Spleen (tissue), 13 donors: Measurements from ENCODE around the gene SLIT1. TPM values are rescaled to one million over a fixed set of nuclear protein-coding genes. Genes with fewer than 3 reads are reported as not detected.
A peak's percentile ranks its signal among the peaks of the same experiment; 100 is the strongest.

Experiments used
- DNase-seq: peaks from one replicate; pipeline ENCODE4 v3.0.0-alpha.2; 2020
- H3K27ac ChIP-seq, 8 donors: fragments of 200-600 bp; sonication (generic) in 7 of 8; 1 replicate in 4 of 8; 2 replicates in 4 of 8; pipeline versions ENCODE4 v1.5.0 to v1.8.0; 2016 to 2021; ENCODE audit warnings: inconsistent platforms in 4 of 8, mild to moderate bottlenecking in 4 of 8, moderate library complexity in 1 of 8
- H3K27me3 ChIP-seq, 7 donors: fragments of 200-600 bp; sonication (generic) in 6 of 7; replicated peaks in 1 of 7; 1 replicate in 4 of 7; 2 replicates in 3 of 7; pipeline versions ENCODE4 v1.5.0 to v1.8.0; 2016 to 2021; ENCODE audit warnings: inconsistent platforms in 3 of 7, mild to moderate bottlenecking in 1 of 7
- H3K36me3 ChIP-seq, 6 donors: fragments of 200-600 bp; sonication (generic) in 5 of 6; 1 replicate in 4 of 6; 2 replicates in 2 of 6; pipeline versions ENCODE4 v1.5.0 to v1.8.0; 2016 to 2021; ENCODE audit warnings: inconsistent platforms in 2 of 6
- H3K4me1 ChIP-seq, 6 donors: fragments of 200-600 bp; sonication (generic) in 5 of 6; 1 replicate in 3 of 6; 2 replicates in 3 of 6; pipeline versions ENCODE4 v1.5.0 to v1.8.0; 2016 to 2021; ENCODE audit warnings: inconsistent platforms in 3 of 6
- H3K4me3 ChIP-seq, 8 donors: fragments of 200-600 bp; sonication (generic) in 7 of 8; 1 replicate in 4 of 8; 2 replicates in 4 of 8; pipeline versions ENCODE4 v1.5.0 to v1.8.0; 2016 to 2021; ENCODE audit warnings: inconsistent platforms in 4 of 8, mild to moderate bottlenecking in 4 of 8, moderate library complexity in 2 of 8
- H3K9me3 ChIP-seq, 8 donors: fragments of 200-600 bp; sonication (generic) in 7 of 8; 1 replicate in 4 of 8; 2 replicates in 4 of 8; pipeline versions ENCODE4 v1.5.0 to v1.8.0; 2016 to 2021; ENCODE audit warnings: inconsistent platforms in 4 of 8
- CTCF ChIP-seq, 11 experiments: fragments of 200-600 bp in 7 of 11; fragments of 450-650 bp in 4 of 11; sonication (generic) in 4 of 11; IDR thresholded peaks in 8 of 11; conservative IDR thresholded peaks in 3 of 11; 1 replicate in 7 of 11; 2 replicates in 4 of 11; pipeline versions ENCODE4 v1.4.0 to v1.8.0; 2016 to 2021; ENCODE audit warnings: antibody characterized with exemption in 11 of 11, inconsistent platforms in 4 of 11, mild to moderate bottlenecking in 1 of 11
- POLR2A ChIP-seq, 3 donors: fragments of 450-650 bp; IDR thresholded peaks; one replicate each; pipeline ENCODE4 v1.5.1; 2017; ENCODE audit warnings: antibody characterized with exemption in 3 of 3, mild to moderate bottlenecking in 1 of 3
- POLR2AphosphoS5 ChIP-seq, 3 donors: sonication (generic); formaldehyde crosslinking; IDR thresholded peaks; one replicate each; pipeline ENCODE4 v1.5.1; 2017; ENCODE audit warnings: antibody characterized with exemption in 3 of 3
- whole genome bisulfite sequencing, 5 donors: extraction: QIAGEN DNeasy Blood & Tissue Kit in 3 of 5; methylation state at CpG; one replicate each; pipeline versions ENCODE4 v1.1.5 to v1.1.7; 2013 to 2018; 5-methylcytosine and 5-hydroxymethylcytosine counted together
- intact Hi-C: fragments of 100-400 bp; cut with DNase I; formaldehyde crosslinking; loops from one replicate; pipeline ENCODE4 v1.15.0; 2023; ENCODE audit warnings: low total_unique reads
- long read RNA-seq, 2 donors: transcript quantifications; one replicate each; lab custom pipeline, GENCODE V29; 2026
- polyA plus RNA-seq, 3 donors: library from polyadenylated mRNA; stranded (reverse); fragments of 200-250 nt; gene quantifications; one replicate each; pipeline ENCODE4 v1.2.1, GENCODE V29; 2013
- total RNA-seq, 7 donors: library from RNA; depleted of rRNA in 3 of 7; stranded (reverse); fragments of >200 nt in 3 of 7; fragmentation: NEBNext Ultra II Directional in 4 of 7; extraction: Animal tissue kit (Norgen Biotek cat#: 25700) in 4 of 7; gene quantifications; one replicate each; pipeline versions ENCODE4 v1.1.0 to v1.2.1, GENCODE V29; 2016 to 2021
- donor health status: healthy with polysubstance abuse.
- donor health status: DM: no; HTN: no; CAD: no; lungs with moderate emphysema.
- donor health status: DM: no; HTN: no; CAD: no.
- donor health status: Bipolar disorder and iron deficiency.
- donor health status: healthy.
- donor health status: DM: no; HTN: no; CAD: no.
- donor health status: DM: yes; HTN: yes; CAD: no.

SLIT1 gene
- total RNA-seq (under 1 TPM; 0.19 to 0.82 (median 0.64) TPM), polyA plus RNA-seq (under 1 TPM; 0.11 to 0.52 (median 0.29) TPM)
- long read RNA-seq, donor 1, result 0 reads
- long read RNA-seq, donor 2, result 0 reads

GRCh38 chr10:97185326-97186058 lies at the start of gene SLIT1:
Gene SLIT1, minus strand, starts transcription at chr10:97185959. Its CDS starts 285 bp downstream, at chr10:97185674.
- H3K27me3 ChIP-seq, result peaks cover 0 to 79% (median 34%) of the 10 kb centered on the region in 7 donors
- 1 to 3% (median 2%) methylated on average over 18 to 74 of the region's 74 CpGs for WGBS, 5 donors
- TF ChIP-seq POLR2AphosphoS5 (IDR thresholded peaks at IDR 0.05) (no peak), POLR2A (IDR thresholded peaks at IDR 0.05) (no peak), CTCF (IDR thresholded peaks at IDR 0.05 in 8 of 11, conservative IDR thresholded peaks at IDR 0.05 in 3 of 11) (no peak)
- H3K36me3 ChIP-seq, result no peaks in the 10 kb centered on the region
- intact Hi-C loops, result no loop called here
- H3K4me1 ChIP-seq, result peaks cover 6 to 17% (median 12%) of the 10 kb centered on the region in 6 donors
- DNase-seq, result peak; percentile 72
- no peak within 1 kb of the TSS for H3K27ac ChIP-seq
- H3K9me3 ChIP-seq, result no peaks in the 10 kb centered on the region
- peak within 1 kb of the TSS in 6 of 8 donors; percentile 5 to 59 (median 18) for H3K4me3 ChIP-seq

- intact Hi-C loops, result no loop called here
Measured at GRCh38 chr10:97235353-97235752, 49.6 kb upstream of the SLIT1 start.

GRCh38 chr10:97234400-97234799 lies 48.6 kb upstream of the SLIT1 start:
- Histone ChIP-seq H3K36me3 (peaks cover 0 to 98% (median 31%) of the 10 kb centered on the region in 6 donors), H3K4me3 (no peak overlapping the region), H3K27ac (no peak overlapping the region), H3K9me3 (no peaks in the 10 kb centered on the region), H3K27me3 (no peaks in the 10 kb centered on the region), H3K4me1 (peaks cover 0 to 5% (median 0%) of the 10 kb centered on the region in 6 donors)
- no peak for DNase-seq
- 46 to 61% (median 54%) methylated on average over 1 of the region's 1 CpG for WGBS, 5 donors
- TF ChIP-seq POLR2AphosphoS5 (IDR thresholded peaks at IDR 0.05) (no peak), CTCF (IDR thresholded peaks at IDR 0.05 in 8 of 11, conservative IDR thresholded peaks at IDR 0.05 in 3 of 11) (peak in 10 of 11 experiments; percentile 16 to 62 (median 50)), POLR2A (IDR thresholded peaks at IDR 0.05) (no peak)
- intact Hi-C loops, result no loop called here

More at GRCh38 chr10:97235353-97235752, 49.6 kb upstream of the SLIT1 start:
- H3K4me3 ChIP-seq, result no peak overlapping the region
- WGBS, 5 donors, result 94 to 97% (median 96%) methylated on average over 4 of the region's 4 CpGs
- no peaks in the 10 kb centered on the region for H3K27me3 ChIP-seq
- H3K4me1 ChIP-seq, result peaks cover 0 to 5% (median 0%) of the 10 kb centered on the region in 6 donors
- no peaks in the 10 kb centered on the region for H3K9me3 ChIP-seq
- no peak for DNase-seq
- peaks cover 0 to 97% (median 27%) of the 10 kb centered on the region in 6 donors for H3K36me3 ChIP-seq
- no peak overlapping the region for H3K27ac ChIP-seq
- TF ChIP-seq POLR2A (IDR thresholded peaks at IDR 0.05), result no peak
- no peak for TF ChIP-seq POLR2AphosphoS5 (IDR thresholded peaks at IDR 0.05)
- TF ChIP-seq CTCF (IDR thresholded peaks at IDR 0.05 in 8 of 11, conservative IDR thresholded peaks at IDR 0.05 in 3 of 11), result no peak

- 78 to 100% (median 95%) methylated on average over 1 of the region's 1 CpG for WGBS, 5 donors
- no peak for DNase-seq
- intact Hi-C loops, result no loop called here
Measured at GRCh38 chr10:97230146-97230545, 44.4 kb upstream of the SLIT1 start.

More at GRCh38 chr10:97230146-97230545, 44.4 kb upstream of the SLIT1 start:
- peaks cover 0 to 98% (median 55%) of the 10 kb centered on the region in 6 donors for H3K36me3 ChIP-seq
- H3K27me3 ChIP-seq, result no peaks in the 10 kb centered on the region
- H3K4me1 ChIP-seq, result peaks cover 0 to 5% (median 0%) of the 10 kb centered on the region in 6 donors
- no peak overlapping the region for H3K4me3 ChIP-seq
- TF ChIP-seq POLR2AphosphoS5 (IDR thresholded peaks at IDR 0.05), result no peak
- no peak for TF ChIP-seq CTCF (IDR thresholded peaks at IDR 0.05 in 8 of 11, conservative IDR thresholded peaks at IDR 0.05 in 3 of 11)
- no peak for TF ChIP-seq POLR2A (IDR thresholded peaks at IDR 0.05)
- H3K27ac ChIP-seq, result no peak overlapping the region
- no peaks in the 10 kb centered on the region for H3K9me3 ChIP-seq
